NCI-H1048 (cell line): Measurements from ENCODE around the gene MS4A10.

ENCODE experiments used
- DNase-seq: peaks from one replicate; lab custom pipeline; 2025; lab: John Stamatoyannopoulos, UW

The MS4A10 gene

DNA sequence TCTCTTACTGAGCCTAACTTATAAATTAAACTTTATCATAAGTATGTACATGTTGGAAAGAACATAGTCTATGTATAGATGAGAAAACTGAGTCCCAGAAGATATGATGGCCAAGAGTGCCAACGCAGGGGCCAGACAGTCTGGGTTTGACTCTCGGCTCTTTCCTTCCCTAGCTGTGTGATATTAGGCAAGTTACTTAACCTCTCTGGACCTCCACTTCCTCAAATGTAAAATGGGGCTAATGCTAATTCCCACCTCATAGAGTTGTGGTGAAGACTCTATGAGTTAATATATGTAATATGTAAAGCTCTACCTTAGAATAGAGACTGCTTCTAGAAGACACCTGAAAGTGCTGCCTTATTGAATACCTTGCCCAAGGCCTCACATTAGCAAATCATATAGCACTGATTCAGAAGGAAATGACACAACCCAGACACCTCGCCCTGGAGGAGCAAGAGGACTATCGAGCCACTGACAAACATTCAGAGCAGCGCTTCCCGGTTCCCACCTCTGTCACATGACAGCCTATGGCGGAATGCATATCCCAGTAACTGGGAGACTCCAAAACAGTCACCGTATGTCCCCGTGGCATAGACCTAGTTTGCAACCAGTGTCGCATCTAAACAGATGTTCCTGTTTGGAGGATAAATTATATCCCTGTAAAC is 45.5 kb downstream of the MS4A10 start:
- no peak for DNase-seq

- peak; percentile 71 for DNase-seq
These were observed 46.0 kb downstream of the MS4A10 start for GRCh38 chr11:60831143-60831500.

DNA sequence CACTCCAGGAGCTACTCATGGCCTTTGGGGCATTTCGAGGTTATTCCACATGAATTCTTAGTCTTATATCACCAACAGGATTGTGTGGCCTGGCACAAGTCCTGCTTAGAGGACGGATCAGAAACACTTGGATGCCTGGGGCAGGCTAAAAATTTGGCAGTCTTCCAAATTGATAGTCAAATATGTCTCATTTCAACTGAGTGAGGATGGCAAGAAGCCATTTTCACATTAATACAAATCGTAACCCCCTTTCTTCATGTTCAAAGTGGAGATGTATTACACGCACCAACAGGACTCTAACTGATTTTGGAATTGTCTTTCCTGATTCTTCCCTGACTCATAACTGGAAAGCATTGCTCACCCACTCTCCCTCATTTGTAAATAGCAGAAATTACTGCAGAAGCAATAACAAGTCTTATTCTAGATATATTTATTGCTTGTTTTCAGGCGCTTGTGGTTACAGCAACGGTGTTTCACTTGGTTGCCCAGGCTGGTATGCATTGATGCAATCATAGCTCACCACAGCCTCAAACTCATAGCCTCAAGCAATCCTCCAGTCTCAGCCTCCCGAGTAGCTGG is 46.5 kb downstream of the MS4A10 start:
- no peak for DNase-seq

DNA sequence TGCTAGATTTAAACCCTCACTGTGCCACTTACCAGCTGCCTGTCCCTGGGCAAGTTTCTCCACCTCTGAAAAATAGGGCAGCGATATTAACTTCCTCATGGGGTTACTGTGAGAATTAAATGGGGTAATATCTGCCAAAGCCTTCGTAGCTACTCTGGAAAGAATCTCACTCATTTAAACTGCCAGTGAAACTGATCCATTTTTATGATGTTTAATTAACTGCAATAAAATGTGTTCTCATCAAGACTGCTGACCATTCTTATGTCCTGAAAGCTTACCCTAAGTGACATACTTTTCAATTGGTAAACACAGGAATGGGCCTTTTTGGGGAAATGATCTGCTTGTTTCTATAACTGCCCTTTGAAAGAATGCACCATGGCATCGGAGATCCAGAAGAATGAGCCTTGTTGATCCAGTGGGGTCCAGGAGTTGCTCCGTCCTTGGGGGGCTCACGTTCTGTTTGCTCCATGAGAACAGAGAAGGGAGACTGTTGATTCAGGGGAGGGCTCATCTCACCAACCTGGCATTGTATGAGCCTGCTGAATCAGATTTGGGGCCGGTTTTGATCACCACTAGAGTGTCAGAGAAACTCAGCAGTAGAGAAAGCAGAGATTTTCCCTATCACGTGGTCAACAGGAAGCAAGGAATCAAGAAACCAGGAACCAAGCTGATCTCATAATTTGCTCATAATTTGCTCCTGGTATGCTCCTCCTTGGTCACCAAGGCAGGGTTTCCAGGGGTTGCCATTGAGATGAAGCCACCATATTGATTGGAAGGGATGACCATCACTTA is 49.8 kb downstream of the MS4A10 start:
- no peak for DNase-seq

DNA sequence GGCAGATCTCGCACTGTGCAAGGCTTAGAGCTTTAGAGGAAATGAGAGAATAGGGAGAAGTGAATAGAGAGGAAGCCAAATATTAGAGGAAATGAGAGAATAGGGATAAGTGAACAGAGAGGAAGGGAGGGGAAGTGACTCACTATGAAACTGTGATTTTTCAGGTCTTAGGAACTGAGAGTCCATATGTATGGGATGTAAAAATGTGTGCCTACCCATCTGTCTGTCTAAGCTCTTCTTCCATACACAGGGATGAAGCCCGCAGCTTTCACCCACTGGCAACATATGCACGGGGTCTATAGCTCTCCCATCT is 50.4 kb downstream of the MS4A10 start:
- DNase-seq: no peak

- DNase-seq: no peak
These were observed 51.9 kb downstream of the MS4A10 start for GRCh38 chr11:60836866-60837515.

DNA sequence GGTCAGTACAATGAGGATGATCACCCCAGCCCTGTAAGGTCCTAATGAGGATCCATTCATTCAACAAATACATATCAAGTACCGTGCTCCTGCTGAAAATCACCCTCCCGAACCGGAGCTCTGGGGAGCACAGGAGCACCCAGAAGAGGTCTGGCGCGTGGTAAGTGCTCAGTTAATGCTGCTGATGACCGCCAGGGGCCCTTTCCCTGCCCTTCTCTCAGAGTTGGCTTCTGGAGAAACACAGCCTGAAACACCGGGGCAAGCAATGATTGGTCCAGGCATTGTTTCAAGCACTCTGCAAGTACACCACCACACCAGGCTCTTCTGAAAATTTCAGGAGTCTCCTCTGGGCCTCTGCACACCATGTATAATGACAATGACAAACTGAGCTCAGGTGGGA is 53.0 kb downstream of the MS4A10 start:
- DNase-seq: no peak

GRCh38 chr11:60840470-60841430 is 55.6 kb downstream of the MS4A10 start:
- no peak for DNase-seq

DNA sequence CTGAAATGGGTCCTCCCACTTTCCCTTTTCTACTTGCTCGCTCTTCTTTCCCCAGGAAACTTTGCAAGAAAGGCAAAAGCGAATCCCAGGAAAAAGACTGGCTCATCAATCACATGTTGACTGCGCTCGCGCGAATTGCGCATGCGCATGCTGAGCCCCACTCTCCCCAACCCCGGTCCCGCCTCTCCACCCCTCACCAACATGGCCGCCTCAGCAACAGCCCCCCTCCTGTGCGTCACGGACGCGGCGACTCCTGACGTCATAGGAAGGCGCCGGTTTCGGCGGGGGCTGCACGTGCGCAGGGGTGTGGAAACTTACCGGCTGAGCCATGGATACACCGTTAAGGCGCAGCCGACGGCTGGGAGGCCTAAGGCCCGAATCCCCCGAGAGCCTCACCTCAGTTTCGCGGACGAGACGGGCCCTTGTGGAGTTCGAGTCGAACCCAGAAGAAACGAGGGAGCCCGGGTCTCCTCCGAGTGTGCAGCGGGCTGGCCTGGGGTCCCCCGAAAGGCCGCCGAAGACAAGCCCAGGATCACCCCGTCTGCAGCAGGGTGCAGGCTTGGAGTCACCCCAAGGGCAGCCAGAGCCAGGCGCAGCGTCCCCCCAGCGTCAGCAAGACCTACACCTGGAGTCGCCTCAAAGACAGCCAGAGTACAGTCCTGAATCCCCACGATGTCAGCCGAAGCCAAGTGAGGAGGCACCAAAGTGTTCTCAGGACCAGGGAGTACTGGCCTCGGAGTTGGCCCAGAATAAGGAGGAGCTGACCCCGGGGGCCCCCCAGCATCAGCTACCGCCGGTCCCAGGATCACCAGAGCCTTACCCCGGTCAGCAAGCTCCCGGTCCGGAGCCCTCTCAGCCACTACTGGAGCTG is 56.9 kb downstream of the MS4A10 start, which contains the start of gene CCDC86:
Gene CCDC86 (plus strand): TSS at position 317 of the 871 bp plus-strand sequence. CDS start 12 bp downstream, at position 329.
- peak; percentile 82 for DNase-seq

GRCh38 chr11:60842668-60843600 is 57.8 kb downstream of the MS4A10 start:
- DNase-seq: no peak

GRCh38 chr11:60844045-60844869 is 59.1 kb downstream of the MS4A10 start:
- DNase-seq: no peak

- DNase-seq: no peak
These were observed 59.7 kb downstream of the MS4A10 start for GRCh38 chr11:60844870-60845221.

- no peak for DNase-seq
These were observed 60.2 kb downstream of the MS4A10 start for GRCh38 chr11:60845338-60845737.

GRCh38 chr11:60847281-60847680 is 62.1 kb downstream of the MS4A10 start:
- no peak for DNase-seq

GRCh38 chr11:60847896-60848295 is 62.8 kb downstream of the MS4A10 start:
- DNase-seq: no peak

GRCh38 chr11:60848714-60849151 is 63.6 kb downstream of the MS4A10 start:
- DNase-seq: no peak

GRCh38 chr11:60849641-60850520 is 64.7 kb downstream of the MS4A10 start:
- no peak for DNase-seq
